IPS-15b (cell line): ENCODE measurements around the gene PIEZO2.

Experiments used
- H3K27me3 ChIP-seq: one replicate; pipeline ENCODE4 v1.6.1; 2013; ENCODE audit warnings: low read length; ENCODE audit not compliant: control insufficient read depth, insufficient read depth
- H3K36me3 ChIP-seq: one replicate; pipeline ENCODE4 v1.6.1; 2013; ENCODE audit warnings: low read length; ENCODE audit not compliant: control insufficient read depth, insufficient read depth
- H3K4me1 ChIP-seq: one replicate; pipeline ENCODE4 v1.6.1; 2013; ENCODE audit warnings: mild to moderate bottlenecking, low read length; ENCODE audit not compliant: control insufficient read depth, insufficient read depth
- H3K4me3 ChIP-seq: one replicate; pipeline ENCODE4 v1.5.1; 2013; ENCODE audit warnings: low read depth, low read length
- H3K9ac ChIP-seq: one replicate; pipeline ENCODE4 v1.6.1; 2013; ENCODE audit warnings: low read depth, mild to moderate bottlenecking, low read length
- H3K9me3 ChIP-seq: one replicate; pipeline ENCODE4 v1.6.1; 2013; ENCODE audit warnings: mild to moderate bottlenecking, low read length; ENCODE audit not compliant: control insufficient read depth, insufficient read depth

The PIEZO2 gene

DNA sequence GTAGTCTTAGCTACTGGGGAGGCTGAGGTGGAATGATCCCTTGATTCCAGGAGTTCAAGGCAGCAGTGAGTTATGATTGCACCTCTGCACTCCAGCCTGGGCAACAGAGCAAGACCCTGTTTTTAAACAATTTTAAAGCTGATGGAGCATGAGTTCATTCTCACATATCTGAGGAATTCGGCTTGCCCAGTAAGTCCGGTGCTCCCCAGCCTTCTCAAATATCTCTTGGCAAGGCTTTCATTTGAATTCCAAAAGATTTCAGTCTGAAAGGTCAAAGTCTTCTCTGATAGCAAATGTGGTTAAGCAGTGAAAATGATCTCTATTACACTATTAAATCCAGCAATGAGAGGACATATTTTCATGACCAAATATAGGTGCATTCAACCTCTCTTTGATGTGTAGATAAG, 27.9 kb downstream of the PIEZO2 start:
- H3K36me3 ChIP-seq, result no peaks in the 10 kb centered on the region
- no peak overlapping the region for H3K4me3 ChIP-seq
- H3K9me3 ChIP-seq, result no peaks in the 10 kb centered on the region
- no peak overlapping the region for H3K9ac ChIP-seq
- H3K27me3 ChIP-seq, result no peaks in the 10 kb centered on the region
- H3K4me1 ChIP-seq, result no peaks in the 10 kb centered on the region

DNA sequence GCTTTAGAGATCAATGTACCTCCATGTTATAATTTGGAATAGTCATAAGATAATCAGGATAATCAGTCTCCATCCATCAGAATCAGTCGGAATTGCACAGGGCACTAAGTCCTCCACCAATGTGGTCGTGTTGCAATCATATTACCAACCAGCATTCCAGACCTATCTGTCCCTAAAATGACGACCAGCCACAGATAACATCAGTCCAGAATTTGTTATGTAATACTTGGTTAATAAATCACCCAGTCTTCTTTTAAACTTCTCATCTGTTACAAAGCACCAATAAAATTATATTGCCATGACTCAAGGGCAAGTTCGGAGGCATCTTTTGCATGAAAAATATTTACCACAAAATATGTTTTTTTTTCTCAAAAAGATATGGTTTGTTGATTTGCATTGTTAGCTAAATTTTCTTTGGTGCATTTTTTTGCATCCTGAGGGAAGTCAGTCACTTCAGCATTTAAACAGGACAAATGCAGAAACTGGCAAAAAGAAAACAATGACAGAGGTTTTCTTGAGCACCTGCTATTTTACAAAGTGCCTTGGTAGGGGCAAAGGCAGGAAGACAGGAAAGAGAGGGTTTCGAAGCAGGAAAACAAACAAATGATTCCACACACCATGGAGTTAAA, 29.3 kb downstream of the PIEZO2 start:
- Histone ChIP-seq H3K4me3 (no peak overlapping the region), H3K27me3 (no peaks in the 10 kb centered on the region), H3K9me3 (no peaks in the 10 kb centered on the region), H3K4me1 (no peaks in the 10 kb centered on the region), H3K36me3 (no peaks in the 10 kb centered on the region), H3K9ac (no peak overlapping the region)

GRCh38 chr18:11119550-11119949, 29.8 kb downstream of the PIEZO2 start:
- H3K4me1 ChIP-seq, result no peaks in the 10 kb centered on the region
- no peak overlapping the region for H3K9ac ChIP-seq
- H3K9me3 ChIP-seq, result no peaks in the 10 kb centered on the region
- no peaks in the 10 kb centered on the region for H3K36me3 ChIP-seq
- H3K27me3 ChIP-seq, result no peaks in the 10 kb centered on the region
- no peak overlapping the region for H3K4me3 ChIP-seq

- Histone ChIP-seq H3K9ac (no peak overlapping the region), H3K4me3 (no peak overlapping the region), H3K4me1 (no peaks in the 10 kb centered on the region), H3K27me3 (no peaks in the 10 kb centered on the region), H3K9me3 (no peaks in the 10 kb centered on the region), H3K36me3 (no peaks in the 10 kb centered on the region)
These were observed 31.2 kb downstream of the PIEZO2 start for GRCh38 chr18:11118051-11118766.

DNA sequence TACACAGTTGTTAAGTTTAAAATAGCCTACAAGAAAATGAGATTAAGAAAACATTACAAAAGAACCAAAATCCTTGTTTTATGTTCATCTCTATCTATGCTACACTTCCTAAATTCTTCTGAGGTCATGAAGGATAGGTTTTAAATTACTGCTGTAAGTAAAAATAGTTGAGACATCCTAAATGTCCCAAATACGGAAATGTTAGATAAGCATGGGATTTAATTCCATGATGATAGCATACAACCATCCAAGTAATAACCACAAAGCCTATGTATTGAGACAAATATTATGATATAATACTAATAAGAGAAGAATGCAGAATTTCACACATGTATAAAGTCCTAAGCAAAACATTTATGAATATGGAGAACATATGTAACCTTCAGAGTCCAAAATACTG, 34.1 kb downstream of the PIEZO2 start:
- no peak overlapping the region for H3K4me3 ChIP-seq
- H3K9me3 ChIP-seq, result no peaks in the 10 kb centered on the region
- no peaks in the 10 kb centered on the region for H3K4me1 ChIP-seq
- no peaks in the 10 kb centered on the region for H3K36me3 ChIP-seq
- no peak overlapping the region for H3K9ac ChIP-seq
- no peaks in the 10 kb centered on the region for H3K27me3 ChIP-seq

- no peak overlapping the region for H3K9ac ChIP-seq
- no peaks in the 10 kb centered on the region for H3K9me3 ChIP-seq
- no peaks in the 10 kb centered on the region for H3K36me3 ChIP-seq
- H3K4me3 ChIP-seq, result no peak overlapping the region
- no peaks in the 10 kb centered on the region for H3K4me1 ChIP-seq
- no peaks in the 10 kb centered on the region for H3K27me3 ChIP-seq
These were observed 34.7 kb downstream of the PIEZO2 start for GRCh38 chr18:11114653-11115052.

- H3K4me1 ChIP-seq, result no peaks in the 10 kb centered on the region
- H3K9me3 ChIP-seq, result no peaks in the 10 kb centered on the region
- H3K36me3 ChIP-seq, result no peaks in the 10 kb centered on the region
- no peak overlapping the region for H3K4me3 ChIP-seq
- H3K9ac ChIP-seq, result no peak overlapping the region
- H3K27me3 ChIP-seq, result no peaks in the 10 kb centered on the region
These were observed 35.4 kb downstream of the PIEZO2 start for GRCh38 chr18:11113937-11114336.

- no peak overlapping the region for H3K9ac ChIP-seq
- no peaks in the 10 kb centered on the region for H3K36me3 ChIP-seq
- H3K4me1 ChIP-seq, result no peaks in the 10 kb centered on the region
- no peak overlapping the region for H3K4me3 ChIP-seq
- no peaks in the 10 kb centered on the region for H3K9me3 ChIP-seq
- no peaks in the 10 kb centered on the region for H3K27me3 ChIP-seq
These were observed 36.3 kb downstream of the PIEZO2 start for GRCh38 chr18:11113046-11113548.

- H3K9ac ChIP-seq, result no peak overlapping the region
- no peak overlapping the region for H3K4me3 ChIP-seq
- H3K4me1 ChIP-seq, result no peaks in the 10 kb centered on the region
- no peaks in the 10 kb centered on the region for H3K27me3 ChIP-seq
- no peaks in the 10 kb centered on the region for H3K36me3 ChIP-seq
- no peaks in the 10 kb centered on the region for H3K9me3 ChIP-seq
These were observed 37.1 kb downstream of the PIEZO2 start for GRCh38 chr18:11112286-11112685.

DNA sequence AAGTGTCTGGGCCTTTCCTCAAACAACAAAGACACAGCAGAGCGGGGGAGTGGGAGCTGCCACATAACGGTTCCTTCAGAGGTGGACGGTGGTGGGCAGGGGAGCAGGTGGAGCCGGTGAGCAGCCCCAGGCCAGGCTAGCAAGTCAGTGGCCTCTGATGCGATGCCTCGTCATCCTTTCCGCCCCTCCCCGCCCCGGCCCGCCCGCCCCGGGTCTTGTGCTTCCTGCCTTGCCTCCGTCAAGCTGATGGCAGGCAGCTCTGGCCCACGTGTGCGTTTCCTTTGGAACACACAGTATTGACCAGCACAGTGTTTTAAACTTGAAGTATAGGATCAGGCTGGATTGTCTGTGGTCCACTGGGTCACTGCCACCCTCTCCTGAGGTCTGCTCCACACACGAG, 38.9 kb downstream of the PIEZO2 start:
- Histone ChIP-seq H3K9me3 (no peaks in the 10 kb centered on the region), H3K9ac (no peak overlapping the region), H3K27me3 (no peaks in the 10 kb centered on the region), H3K4me1 (no peaks in the 10 kb centered on the region), H3K36me3 (no peaks in the 10 kb centered on the region), H3K4me3 (no peak overlapping the region)

DNA sequence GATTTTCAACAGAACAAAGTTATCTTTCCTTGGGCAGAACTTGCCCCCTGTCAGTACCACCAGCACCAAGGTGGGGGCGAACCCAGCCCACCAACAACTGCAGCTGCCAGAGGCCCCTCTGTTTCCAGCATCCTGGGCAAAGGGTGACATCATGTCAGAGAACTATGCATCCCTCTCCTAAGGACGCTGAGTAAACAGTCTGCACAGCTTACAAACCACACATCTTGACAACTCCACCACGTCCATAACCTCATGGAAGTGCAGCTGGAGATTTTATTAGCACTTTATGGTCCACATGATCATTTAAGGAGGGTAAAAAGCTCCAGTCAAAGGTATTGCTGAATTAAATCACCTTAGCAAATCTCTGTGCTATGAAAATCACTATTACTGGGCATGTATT, 40.4 kb downstream of the PIEZO2 start:
- no peak overlapping the region for H3K9ac ChIP-seq

DNA sequence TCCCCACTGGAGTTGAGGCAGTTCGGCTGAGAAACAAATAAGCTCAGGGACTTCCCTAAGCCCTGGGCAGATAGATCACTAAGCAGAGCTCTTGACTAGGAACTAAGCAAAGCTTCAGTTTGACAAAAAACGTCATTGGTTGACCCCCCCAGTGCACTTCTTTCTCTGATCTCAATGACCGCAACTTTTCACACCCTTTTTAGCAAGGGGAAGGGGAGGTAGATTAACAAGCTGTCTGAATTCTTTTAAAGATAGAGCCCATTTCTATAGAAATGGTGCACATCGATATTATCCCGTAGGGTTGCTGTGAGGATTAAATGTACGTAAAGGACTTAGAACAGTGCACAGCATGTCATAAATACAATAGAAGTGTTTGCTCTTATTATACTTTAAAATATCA, 42.5 kb downstream of the PIEZO2 start:
- no peaks in the 10 kb centered on the region for H3K9me3 ChIP-seq
- H3K9ac ChIP-seq, result no peak overlapping the region
- no peaks in the 10 kb centered on the region for H3K36me3 ChIP-seq
- no peaks in the 10 kb centered on the region for H3K4me1 ChIP-seq
- no peak overlapping the region for H3K4me3 ChIP-seq
- H3K27me3 ChIP-seq, result no peaks in the 10 kb centered on the region

More for the DNA sequence above, 40.4 kb downstream of the PIEZO2 start:
- Histone ChIP-seq H3K4me3 (no peak overlapping the region), H3K4me1 (no peaks in the 10 kb centered on the region), H3K36me3 (no peaks in the 10 kb centered on the region), H3K9me3 (no peaks in the 10 kb centered on the region), H3K27me3 (no peaks in the 10 kb centered on the region)
